ENCODE data around the gene GGT5.

DNA sequence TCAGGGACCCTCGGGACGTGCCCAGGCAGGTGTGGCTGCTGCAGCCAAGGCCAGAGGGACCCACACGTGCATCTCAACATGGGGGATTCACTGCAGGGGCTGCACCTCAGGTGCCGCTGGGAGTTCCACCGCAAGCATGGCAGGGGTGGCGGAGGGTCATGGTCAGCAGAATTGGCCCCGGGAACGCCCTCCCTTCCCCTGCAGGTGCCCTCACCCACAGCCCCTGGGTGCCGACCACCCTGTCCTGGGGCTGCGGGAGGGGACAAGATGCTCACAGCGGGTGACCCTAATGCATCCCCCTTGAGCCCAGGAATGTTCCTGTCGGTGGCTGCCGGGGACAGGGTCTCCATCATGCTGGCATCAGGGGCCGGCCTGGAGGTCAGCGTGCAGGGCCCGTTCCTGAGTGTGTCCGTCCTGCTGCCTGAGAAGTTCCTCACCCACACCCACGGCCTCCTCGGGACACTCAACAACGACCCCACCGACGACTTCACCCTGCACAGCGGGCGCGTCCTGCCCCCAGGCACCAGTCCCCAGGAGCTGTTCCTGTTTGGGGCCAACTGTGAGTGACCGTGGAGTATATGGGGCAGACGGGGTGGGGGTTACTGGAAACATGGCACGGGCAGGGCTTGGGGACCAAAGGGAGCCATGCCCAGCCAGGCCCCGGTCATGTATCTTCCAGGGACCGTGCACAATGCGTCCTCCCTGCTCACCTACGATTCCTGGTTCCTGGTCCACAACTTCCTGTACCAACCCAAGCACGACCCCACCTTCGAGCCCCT lies 57.8 kb downstream of the GGT5 start:
- TF ChIP-seq, protein P1, sequence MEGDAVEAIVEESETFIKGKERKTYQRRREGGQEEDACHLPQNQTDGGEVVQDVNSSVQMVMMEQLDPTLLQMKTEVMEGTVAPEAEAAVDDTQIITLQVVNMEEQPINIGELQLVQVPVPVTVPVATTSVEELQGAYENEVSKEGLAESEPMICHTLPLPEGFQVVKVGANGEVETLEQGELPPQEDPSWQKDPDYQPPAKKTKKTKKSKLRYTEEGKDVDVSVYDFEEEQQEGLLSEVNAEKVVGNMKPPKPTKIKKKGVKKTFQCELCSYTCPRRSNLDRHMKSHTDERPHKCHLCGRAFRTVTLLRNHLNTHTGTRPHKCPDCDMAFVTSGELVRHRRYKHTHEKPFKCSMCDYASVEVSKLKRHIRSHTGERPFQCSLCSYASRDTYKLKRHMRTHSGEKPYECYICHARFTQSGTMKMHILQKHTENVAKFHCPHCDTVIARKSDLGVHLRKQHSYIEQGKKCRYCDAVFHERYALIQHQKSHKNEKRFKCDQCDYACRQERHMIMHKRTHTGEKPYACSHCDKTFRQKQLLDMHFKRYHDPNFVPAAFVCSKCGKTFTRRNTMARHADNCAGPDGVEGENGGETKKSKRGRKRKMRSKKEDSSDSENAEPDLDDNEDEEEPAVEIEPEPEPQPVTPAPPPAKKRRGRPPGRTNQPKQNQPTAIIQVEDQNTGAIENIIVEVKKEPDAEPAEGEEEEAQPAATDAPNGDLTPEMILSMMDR (conservative IDR thresholded peaks at IDR 0.05 in 1 of 2, IDR thresholded peaks at IDR 0.05 in 1 of 2; ENCODE audit: low read depth in 1 of 2, low read length in 2 of 2) = no peak
- no peak for TF ChIP-seq EZH2 (IDR thresholded peaks at IDR 0.05; ENCODE audit: low read length, missing control alignments)

Data from fibroblast of lung (primary cell).